Measurements from ENCODE around the gene LRRC47. TPM values are rescaled to one million over a fixed set of nuclear protein-coding genes. Genes with fewer than 3 reads are reported as not detected.
A peak's percentile ranks its signal among the peaks of the same experiment; 100 is the strongest.

Gene LRRC47
- total and polyA plus RNA-seq, 11 donors: 18.4 to 85.7 (median 60.2) TPM

DNA sequence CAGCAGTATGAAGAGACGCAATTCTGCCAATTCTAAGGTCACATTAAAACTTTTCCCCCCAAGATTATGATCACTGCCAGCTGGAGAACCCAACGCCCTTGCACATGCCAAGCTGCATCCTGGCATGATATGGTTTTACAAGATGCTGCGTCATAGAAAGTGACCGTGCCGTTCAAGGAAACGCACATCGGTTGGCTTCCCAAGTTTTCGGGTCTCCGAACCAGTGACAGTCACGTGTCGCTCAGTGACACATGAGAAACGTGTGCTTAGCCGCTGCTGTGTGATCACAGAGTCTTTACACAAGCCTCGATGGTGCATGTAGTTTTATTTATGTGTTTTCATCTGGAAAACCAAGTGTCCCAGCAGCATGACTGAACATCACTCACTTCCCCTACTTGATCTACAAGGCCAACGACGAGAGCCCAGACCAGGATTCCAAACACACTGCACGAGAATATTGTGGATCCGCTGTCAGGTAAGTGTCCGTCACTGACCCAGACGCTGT is 16.3 kb downstream of the LRRC47 start:
- 91 to 94% (median 93%) methylated on average over 20 of the region's 20 CpGs for WGBS, 4 donors
- TF ChIP-seq POLR2A (IDR thresholded peaks at IDR 0.05): no peak
- TF ChIP-seq, protein P1, sequence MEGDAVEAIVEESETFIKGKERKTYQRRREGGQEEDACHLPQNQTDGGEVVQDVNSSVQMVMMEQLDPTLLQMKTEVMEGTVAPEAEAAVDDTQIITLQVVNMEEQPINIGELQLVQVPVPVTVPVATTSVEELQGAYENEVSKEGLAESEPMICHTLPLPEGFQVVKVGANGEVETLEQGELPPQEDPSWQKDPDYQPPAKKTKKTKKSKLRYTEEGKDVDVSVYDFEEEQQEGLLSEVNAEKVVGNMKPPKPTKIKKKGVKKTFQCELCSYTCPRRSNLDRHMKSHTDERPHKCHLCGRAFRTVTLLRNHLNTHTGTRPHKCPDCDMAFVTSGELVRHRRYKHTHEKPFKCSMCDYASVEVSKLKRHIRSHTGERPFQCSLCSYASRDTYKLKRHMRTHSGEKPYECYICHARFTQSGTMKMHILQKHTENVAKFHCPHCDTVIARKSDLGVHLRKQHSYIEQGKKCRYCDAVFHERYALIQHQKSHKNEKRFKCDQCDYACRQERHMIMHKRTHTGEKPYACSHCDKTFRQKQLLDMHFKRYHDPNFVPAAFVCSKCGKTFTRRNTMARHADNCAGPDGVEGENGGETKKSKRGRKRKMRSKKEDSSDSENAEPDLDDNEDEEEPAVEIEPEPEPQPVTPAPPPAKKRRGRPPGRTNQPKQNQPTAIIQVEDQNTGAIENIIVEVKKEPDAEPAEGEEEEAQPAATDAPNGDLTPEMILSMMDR (IDR thresholded peaks at IDR 0.05): no peak
- H3K27me3 ChIP-seq: no peaks in the 10 kb centered on the region
- ATAC-seq: no peak
- peaks cover 0 to 69% (median 62%) of the 10 kb centered on the region in 9 donors for H3K36me3 ChIP-seq
- H3K4me3 ChIP-seq: no peak overlapping the region
- intact Hi-C loops (cut with DNase I): no loop called here
- H3K4me1 ChIP-seq: peaks cover 0 to 24% (median 12%) of the 10 kb centered on the region in 12 donors
- no peak for DNase-seq
- no peak overlapping the region for H3K27ac ChIP-seq
- no peaks in the 10 kb centered on the region for H3K9me3 ChIP-seq

DNA sequence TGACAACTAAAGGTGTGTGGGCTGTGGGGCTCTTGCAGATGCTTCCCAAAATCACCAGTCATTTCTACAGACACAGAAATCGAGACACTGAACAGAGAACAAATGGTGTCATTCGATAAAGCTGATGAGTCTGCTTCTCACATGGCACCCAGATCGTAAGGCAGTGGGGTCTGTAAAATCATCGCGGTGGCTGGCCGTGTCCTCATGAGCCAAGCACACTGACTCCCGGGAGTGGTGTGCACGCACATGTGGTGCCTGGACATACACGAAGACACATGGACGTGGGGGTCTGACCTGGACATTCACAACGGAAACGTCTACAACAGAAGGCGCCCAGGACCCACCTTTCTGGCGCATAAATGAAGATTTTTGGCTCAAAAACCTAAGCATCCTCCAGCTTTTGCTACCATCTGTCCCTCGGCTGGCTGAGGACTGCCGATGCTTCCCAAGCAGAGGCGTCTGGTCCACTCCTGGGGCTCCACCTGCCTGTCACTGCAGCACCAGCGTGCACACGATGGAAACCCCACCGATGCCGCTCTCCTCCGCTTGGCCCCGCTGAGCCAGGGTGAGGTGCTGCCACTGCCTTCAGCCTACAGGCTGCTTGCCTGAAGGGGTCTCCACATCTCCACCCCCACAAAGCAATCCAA is 16.9 kb downstream of the LRRC47 start:
- TF ChIP-seq POLR2A (IDR thresholded peaks at IDR 0.05): no peak
- TF ChIP-seq, protein P1 (IDR thresholded peaks at IDR 0.05): no peak
- DNase-seq (no peak), ATAC-seq (no peak)
- Histone ChIP-seq H3K4me3 (no peak overlapping the region), H3K27ac (no peak overlapping the region), H3K36me3 (peaks cover 0 to 63% (median 56%) of the 10 kb centered on the region in 9 donors), H3K9me3 (no peaks in the 10 kb centered on the region), H3K4me1 (peaks cover 0 to 29% (median 15%) of the 10 kb centered on the region in 12 donors), H3K27me3 (no peaks in the 10 kb centered on the region)
- intact Hi-C loops (cut with DNase I): no loop called here
- WGBS, 4 donors: 90 to 91% (median 90%) methylated on average over 22 to 23 of the region's 23 CpGs

DNA sequence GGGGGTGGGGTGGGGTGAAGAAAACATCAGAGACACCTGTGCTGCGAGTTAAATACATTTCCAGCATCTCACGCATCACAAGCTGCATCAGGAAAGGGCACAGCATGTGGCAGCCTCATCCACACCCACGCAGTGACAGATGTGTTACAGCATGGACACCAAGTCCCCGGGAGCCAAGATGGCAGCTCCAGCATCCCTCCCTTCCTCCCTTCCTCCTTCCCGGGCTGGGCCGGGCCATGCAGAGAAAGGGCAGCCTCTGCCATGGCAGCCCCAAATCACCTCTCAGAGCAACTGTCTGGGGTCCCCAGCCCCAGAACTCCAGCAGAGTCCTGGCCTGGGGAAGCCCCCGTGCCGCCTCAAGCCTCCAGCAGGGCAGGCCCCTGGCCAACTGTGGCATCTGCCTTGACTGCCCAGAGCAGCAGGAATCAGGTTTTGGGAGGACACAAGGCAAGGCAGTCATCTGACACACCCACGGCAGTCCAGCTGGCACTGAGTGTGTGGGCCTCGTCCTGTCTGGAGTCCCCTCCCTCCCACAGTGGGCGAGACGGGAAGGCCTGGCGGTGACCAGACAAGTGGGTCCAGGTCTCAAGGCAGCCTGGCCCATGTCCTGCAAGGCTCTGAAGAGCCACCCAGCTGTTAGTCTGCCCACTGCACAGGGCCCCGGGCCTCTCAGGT is 17.6 kb downstream of the LRRC47 start:
- H3K9me3 ChIP-seq: no peaks in the 10 kb centered on the region
- no peak for TF ChIP-seq POLR2A (IDR thresholded peaks at IDR 0.05)
- TF ChIP-seq, protein P1 (IDR thresholded peaks at IDR 0.05): no peak
- H3K27ac ChIP-seq: no peak overlapping the region
- peak in 1 of 5 donors; percentile 53 for DNase-seq
- H3K4me3 ChIP-seq: no peak overlapping the region
- ATAC-seq: peak in 1 of 4 donors; percentile 40
- intact Hi-C loops (cut with DNase I): no loop called here
- H3K4me1 ChIP-seq: peaks cover 0 to 32% (median 17%) of the 10 kb centered on the region in 12 donors
- H3K27me3 ChIP-seq: no peaks in the 10 kb centered on the region
- H3K36me3 ChIP-seq: peaks cover 0 to 56% (median 50%) of the 10 kb centered on the region in 9 donors
- WGBS, 4 donors: 67 to 76% (median 69%) methylated on average over 14 of the region's 14 CpGs
